Measurements from ENCODE around the gene CD86. TPM values are rescaled to one million over a fixed set of nuclear protein-coding genes. Genes with fewer than 3 reads are reported as not detected.

CD86 gene
- total and polyA plus RNA-seq, 4 donors, result 1.7 to 4.0 (median 2.6) TPM

GRCh38 chr3:122148941-122149627, 93.9 kb downstream of the CD86 start:
- Histone ChIP-seq H3K4me3 (ENCODE audit: low read depth in 1 of 3, low read length in 3 of 3) (no peak overlapping the region), H3K9me3 (ENCODE audit: control insufficient read depth in 4 of 4, low read length in 3 of 4) (peaks cover 0 to 7% (median 5%) of the 10 kb centered on the region in 4 donors), H3K36me3 (ENCODE audit: control insufficient read depth in 4 of 4, insufficient read depth in 3 of 4, low read depth in 1 of 4, low read length in 3 of 4) (no peaks in the 10 kb centered on the region), H3K9ac (ENCODE audit: low read depth in 1 of 2, low read length in 2 of 2) (no peak overlapping the region), H3K27ac (ENCODE audit: low read depth in 1 of 2, low read length in 2 of 2) (no peak overlapping the region), H3K27me3 (ENCODE audit: control insufficient read depth in 4 of 4, insufficient read depth in 4 of 4, low read length in 3 of 4) (no peaks in the 10 kb centered on the region), H3K4me1 (ENCODE audit: control insufficient read depth in 4 of 4, insufficient read depth in 4 of 4, low read length in 3 of 4) (no peaks in the 10 kb centered on the region)
- WGBS, result 74% methylated on average over 2 of the region's 2 CpGs
- DNase-seq (ENCODE audit: low spot score), result no peak
- no peak for TF ChIP-seq TAF1 (conservative IDR thresholded peaks at IDR 0.05)
- no peak for TF ChIP-seq FOXA1 (IDR thresholded peaks at IDR 0.05)
- no peak for TF ChIP-seq RAD21 (IDR thresholded peaks at IDR 0.05)
- TF ChIP-seq EGR1 (IDR thresholded peaks at IDR 0.05; ENCODE audit: low read depth in 2 of 2), result no peak
- no peak for TF ChIP-seq NR2F2 (IDR thresholded peaks at IDR 0.05)
- no peak for TF ChIP-seq RXRA (IDR thresholded peaks at IDR 0.05)
- TF ChIP-seq HNF4G (IDR thresholded peaks at IDR 0.05), result no peak
- TF ChIP-seq ATF3 (IDR thresholded peaks at IDR 0.05), result no peak
- TF ChIP-seq SP1 (IDR thresholded peaks at IDR 0.05), result no peak
- no peak for TF ChIP-seq REST (IDR thresholded peaks at IDR 0.05)
- no peak for TF ChIP-seq CTCF (IDR thresholded peaks at IDR 0.05; ENCODE audit: low read depth, low read length, missing input control)
- no peak for TF ChIP-seq MAX (IDR thresholded peaks at IDR 0.05)
- TF ChIP-seq JUND (IDR thresholded peaks at IDR 0.05), result no peak
- no peak for TF ChIP-seq HNF4A (conservative IDR thresholded peaks at IDR 0.05)
- no peak for TF ChIP-seq FOXA2 (IDR thresholded peaks at IDR 0.05)
- TF ChIP-seq GABPA (IDR thresholded peaks at IDR 0.05 in 1 of 2, conservative IDR thresholded peaks at IDR 0.05 in 1 of 2), result no peak
- TF ChIP-seq ZBTB33 (IDR thresholded peaks at IDR 0.05), result no peak
- TF ChIP-seq YY1 (IDR thresholded peaks at IDR 0.05), result no peak

All from liver (tissue), 9 donors.